HG03196 (cell line): ENCODE results near the gene CCDC187.

Experiments
- ATAC-seq: cut with Tn5 transposase; IDR thresholded peaks from one replicate; pipeline ENCODE4 v1.9.1; 2021; ENCODE audit not compliant: unreplicated experiment

CCDC187 gene

DNA sequence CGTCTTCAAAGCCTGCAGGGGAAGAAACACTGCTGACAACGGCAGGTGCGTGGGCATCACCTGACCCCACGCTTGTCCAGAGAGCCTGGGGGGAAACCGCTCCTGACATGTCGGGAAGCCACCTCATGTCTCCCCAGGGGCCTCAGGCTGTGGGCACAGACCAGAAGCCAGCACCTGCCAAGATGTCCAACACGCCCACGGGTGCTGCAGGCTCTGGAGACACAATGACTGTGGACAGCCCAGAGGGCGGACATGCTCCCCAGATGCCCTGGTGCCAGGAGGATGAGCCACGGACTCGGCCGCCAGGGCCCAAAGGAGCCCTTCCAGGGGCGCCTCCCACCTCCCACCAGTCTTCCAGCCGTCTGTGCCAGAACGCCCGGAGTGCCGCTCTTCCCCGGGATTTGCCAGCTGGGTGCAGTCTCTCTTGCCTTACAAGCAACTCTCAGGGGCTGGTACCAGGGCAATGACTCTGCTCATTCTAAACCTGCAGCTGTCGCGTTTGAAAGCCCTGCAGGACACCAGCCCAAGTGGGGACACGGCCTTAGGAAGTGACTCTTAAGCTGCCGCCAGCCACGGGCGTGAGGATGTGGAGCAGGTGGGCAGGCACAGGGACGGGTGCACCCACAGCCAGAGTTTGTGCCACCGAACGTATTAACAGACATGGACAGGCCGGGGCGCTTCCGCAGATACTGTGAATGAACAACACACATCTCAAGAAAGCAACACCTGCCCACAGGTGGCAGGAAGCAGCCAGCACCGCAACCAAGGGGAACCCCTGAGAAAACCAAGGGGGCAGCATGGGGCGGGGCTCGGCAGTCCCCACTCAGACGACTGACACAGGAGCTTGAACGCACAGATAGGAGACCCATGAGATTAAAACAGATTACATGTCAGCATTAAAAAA lies 92.2 kb downstream of the CCDC187 start:
- no peak for ATAC-seq

GRCh38 chr9:136211006-136211405 lies 92.9 kb downstream of the CCDC187 start:
- ATAC-seq = no peak

DNA sequence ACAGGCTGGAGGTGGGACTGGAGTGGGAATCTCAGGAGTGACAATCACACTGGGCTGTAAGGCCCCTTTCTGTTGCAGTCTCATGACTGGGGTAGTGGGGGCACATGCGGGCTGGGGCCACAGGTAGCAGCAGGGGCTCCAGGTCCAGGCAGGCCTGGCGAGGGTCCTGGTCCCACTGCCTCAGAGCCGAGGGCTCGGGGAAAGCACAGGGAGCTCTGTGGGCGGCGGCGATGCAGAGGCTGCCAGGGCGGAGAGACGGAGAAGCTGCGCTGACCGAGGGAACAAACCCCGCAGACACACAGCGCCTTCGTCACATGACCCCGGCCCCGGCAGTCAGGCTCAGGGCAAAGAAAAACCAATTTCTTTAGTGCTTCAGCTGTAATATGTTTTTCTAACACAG lies 93.6 kb downstream of the CCDC187 start:
- ATAC-seq = no peak

DNA sequence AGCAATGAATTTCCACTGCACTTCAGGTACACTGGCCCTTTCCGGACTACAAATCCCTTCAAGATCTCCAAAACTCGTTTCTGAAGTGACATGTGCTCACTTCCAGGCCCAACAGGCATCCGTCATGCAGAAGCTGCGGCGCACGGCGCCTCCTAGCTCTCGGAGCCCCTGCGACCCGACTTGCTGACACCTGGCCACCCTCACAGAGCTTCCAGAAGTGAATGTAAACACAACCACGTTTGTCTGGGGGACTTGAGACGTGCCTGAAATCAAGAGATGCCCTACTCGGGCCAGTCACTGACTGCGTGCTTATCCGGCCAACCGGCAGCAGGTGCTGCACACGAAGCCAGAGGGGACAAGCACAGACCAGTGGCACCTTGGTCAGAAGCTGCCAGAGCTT lies 94.1 kb downstream of the CCDC187 start:
- no peak for ATAC-seq

DNA sequence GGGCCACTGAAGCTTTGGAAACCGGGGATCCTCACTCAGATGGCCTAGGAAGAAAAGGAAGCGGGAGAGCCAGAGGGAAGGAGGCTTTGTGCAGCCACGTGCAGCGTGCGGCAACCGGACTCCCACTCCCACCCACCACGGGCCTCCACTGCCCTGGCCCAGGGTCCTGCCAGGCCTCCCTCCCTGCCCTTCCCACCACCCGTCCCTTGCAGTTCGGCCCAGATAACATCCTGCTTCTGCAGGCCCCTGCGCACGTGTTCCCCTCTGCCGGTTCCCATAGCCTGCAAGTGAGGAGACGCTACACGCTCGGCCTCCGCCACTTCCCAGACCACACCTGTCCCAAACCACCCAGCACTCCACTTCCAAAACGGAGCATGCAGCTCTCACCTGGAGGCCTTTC lies 94.7 kb downstream of the CCDC187 start:
- ATAC-seq = no peak

GRCh38 chr9:136208675-136209074 lies 95.2 kb downstream of the CCDC187 start:
- no peak for ATAC-seq

DNA sequence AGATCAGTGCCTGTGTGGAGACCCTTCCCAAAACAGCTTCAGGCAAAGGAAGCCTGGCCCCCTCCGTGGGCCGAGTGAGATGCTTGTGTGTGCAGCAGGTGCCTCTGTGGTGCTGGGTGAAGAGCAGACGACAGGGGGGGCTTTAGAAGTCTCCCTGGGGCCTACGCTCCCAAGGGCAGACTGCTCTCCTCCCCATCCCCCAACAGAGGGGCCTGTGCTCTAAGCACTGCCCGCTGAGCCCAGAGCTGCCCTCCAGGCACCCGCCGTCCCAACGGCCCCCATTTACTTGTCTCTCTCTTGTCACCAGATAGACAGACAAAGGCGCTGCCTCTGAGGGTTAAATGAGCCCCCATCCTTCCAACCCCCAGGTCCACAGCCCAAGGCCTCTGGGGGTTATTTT lies 96.3 kb downstream of the CCDC187 start:
- ATAC-seq = no peak

DNA sequence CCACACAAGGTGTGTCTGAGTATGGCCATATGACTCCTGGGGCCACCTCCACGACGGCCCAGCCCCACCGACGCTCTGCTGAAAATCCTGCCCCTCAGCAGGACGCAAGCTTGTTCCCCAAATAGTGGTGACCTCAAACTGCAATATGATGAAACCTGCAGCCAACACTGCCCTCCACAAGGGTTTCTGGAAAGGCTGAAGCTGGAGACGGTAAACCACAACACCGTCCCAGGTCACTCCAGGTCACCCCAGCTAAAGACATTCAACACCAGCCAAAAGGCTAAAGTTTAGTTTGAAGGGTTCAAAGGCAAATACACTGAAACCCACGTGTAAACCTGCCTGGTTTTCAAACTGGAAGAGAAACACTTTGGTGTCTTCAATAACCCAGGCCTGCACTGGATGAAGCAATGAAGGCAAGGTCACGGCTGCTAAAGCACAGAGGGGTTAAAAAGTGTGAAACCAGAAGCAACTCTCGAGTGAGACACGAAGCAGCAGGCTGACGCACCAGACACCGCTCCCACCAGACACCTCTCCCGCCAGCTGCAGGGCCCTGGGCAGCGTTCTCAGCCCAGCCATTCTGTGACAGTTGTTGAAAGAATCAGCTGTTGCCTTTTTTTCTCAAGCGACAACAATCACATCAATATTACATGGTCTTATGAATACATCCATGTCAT lies 97.2 kb downstream of the CCDC187 start:
- ATAC-seq = no peak

DNA sequence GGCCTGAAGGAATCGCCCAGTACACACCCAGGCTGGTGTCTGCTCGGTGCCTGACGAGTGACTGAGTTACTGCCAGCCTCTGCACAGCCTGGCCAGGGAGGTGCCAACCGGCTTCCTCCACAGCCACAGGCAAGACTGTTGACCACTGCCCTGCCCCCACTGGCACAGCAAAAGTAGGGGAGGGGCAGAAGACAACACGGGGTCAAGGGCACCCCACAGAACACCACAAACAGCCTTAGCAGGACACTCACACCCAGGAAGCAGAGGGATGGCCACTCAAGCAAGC lies 98.2 kb downstream of the CCDC187 start:
- ATAC-seq = no peak

DNA sequence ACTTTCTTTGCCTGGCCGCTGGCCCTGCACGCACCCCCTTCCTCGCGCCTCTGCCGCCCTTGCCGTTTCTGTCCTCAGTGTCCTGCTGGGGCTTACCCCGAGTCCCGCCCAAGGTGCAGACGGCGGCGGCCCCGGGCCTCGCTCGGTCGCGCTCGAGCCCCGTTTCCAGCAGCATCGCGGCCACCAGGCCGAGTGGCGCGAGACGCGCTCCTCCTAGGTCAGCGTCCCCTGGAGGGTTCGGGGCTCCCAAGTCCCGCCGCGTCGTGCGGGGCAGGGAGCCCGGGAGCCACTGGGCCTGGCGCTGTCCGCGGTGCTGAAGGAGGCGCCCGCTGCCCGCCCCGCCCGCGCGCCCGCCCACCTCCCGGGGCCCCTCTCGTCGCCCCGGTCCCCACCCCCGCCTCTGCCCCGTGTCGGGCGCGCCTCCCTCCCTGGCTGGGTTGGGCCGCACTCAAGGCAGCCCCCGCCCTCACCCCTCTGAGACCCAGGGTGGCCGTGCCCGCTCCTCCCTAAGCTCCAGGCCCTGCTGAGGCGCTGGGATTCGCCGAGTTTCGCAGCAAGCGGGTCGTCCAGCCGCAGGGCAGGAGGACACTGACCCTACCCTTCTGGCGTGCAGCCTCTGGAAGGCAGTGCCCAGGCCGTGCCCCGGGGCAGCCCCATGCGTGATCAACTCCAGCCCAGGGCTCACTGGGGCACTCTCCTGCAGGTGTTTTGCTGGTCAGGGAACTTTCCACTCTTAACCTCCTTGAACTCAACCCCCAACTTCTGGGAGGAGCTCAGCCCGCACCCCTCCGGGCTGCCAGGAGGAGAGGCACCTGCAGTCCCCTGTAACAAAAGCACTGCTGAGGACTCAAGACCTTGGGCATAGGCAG lies 98.8 kb downstream of the CCDC187 start, which contains the start of gene LHX3:
Gene LHX3 (minus strand): TSS at position 291 of the 869 bp plus-strand sequence. CDS start 116 bp downstream, at position 175.
- ATAC-seq = no peak

- ATAC-seq = no peak
These were observed 99.6 kb downstream of the CCDC187 start for GRCh38 chr9:136204145-136204805.

DNA sequence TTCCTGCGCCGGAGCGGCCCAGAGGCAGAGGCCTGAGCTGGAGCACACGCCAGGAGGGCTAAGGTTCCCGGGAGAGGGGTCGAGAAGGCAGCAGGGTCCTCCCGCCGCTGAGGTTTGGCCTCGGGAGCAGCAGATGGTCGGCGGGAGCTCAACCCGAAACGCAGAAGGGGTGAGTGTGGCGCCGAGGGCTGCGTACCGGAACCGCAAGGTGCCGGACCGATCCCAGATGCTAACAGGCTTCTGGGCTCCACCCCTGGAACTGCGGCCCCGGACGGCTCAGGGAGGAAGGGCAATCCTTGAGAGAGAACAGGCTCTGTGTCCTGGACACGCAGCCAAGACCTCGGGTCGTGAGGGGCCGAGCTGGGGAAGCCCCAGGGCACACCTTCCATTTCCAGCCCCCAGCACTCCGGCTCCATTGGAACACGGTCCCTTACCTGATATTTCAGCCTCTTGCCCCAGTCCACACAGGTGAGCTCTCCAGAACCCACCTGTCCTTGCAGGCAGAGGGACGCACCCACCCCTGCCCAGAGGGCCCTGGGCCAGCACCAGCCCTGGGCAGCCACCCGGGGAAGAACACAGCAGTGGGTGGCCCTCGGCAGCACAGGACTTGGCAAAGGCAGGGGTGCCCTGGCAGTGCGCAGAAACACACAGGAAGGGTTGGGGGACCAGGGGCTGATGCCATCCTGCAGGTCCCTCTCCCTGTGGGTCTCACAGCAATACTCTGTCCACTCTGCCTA lies 100.3 kb downstream of the CCDC187 start:
- no peak for ATAC-seq

GRCh38 chr9:136202454-136203407 lies 101.2 kb downstream of the CCDC187 start:
- no peak for ATAC-seq

DNA sequence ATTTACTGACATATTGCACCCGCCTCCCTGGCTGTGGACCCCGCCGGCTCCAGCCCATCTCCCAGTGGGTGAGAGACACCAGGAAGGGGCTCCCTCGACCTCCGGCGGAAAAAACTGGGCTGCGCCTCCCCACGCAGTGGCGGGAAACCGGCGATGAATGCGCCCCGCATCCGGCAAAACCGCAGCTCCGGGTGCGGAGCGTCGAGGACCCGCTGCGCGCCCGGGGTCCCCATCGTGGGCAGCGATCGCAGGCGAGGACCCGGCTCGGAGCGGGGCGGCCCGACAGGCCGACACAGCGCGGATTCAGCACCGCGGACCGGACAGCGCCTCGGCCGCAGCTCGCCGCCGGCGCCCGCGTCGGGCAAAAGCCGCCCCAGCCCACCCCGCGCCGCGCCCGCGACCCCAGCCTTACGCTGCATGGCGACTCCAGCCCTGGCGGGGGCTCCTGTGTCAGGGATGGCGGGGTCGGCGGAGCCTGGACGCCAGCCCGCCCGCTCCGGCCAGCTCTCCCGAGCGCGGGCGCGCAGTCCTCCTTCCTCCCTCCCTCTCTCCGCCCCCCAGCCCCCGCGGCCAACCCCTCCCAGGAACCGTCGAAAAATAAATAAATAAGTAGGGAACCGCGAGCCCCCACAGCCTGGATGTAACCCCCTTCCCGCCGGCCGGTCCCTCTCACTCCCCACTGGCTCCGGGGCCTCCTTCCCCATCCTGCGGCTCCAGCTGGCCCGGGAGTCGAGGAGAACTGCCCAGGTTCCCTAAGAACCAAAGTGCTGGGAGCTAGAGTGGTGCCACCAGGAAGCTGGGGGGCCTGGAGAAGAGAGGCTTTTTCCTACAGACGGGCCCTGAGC lies 102.1 kb downstream of the CCDC187 start:
- no peak for ATAC-seq

DNA sequence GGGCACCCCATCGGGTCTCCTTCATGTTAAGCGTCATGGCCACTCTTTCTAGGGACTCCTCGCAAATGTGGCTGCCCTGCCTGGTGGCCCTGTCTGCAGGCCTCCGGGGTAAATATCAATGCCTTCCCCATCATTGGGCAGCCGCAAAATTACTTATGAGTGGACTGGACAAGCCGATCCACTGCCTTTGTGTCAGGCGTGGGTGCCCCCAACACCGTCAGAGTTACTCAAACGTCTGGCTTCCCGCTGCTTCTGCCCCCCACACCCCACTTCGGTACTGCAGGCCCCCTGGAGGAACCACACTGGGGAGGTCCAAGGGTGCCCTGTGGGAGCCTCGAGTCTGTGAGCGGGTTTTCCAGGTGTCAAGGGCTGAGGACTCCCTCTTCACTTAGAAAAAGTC lies 102.7 kb downstream of the CCDC187 start:
- no peak for ATAC-seq

DNA sequence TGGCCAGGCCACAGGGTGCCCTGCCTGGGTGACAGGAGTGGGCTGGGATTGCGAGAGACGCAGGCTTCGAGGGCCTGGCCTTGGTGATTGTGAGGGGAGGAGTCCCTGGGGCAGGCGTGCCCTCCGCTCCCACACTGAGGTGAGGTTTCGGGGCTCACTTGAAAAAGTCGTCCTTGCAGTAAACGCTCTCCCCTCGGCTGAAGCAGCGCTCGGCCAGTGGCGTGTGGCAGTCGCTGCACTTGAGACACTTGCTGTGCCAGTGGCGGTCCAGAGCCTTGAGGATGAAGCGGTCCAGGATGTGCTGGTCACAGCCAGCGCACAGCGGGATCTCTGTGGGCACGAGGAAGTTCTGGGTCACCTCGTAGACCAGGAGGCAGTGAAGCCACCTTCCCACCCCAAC lies 103.5 kb downstream of the CCDC187 start:
- ATAC-seq = no peak
